Gastrocnemius medialis (tissue), 4 donors: ENCODE data around the gene NXF2B.
"Not testable (repeated sequence)": the region's sequence is repeated elsewhere in the genome, so short reads cannot be mapped to it uniquely, and the experiment has no call there.

Experiments
- POLR2A ChIP-seq, 2 donors: fragments of 450-650 bp; IDR thresholded peaks; one replicate each; pipeline ENCODE4 v1.6.1; 2017; ENCODE audit warnings: antibody characterized with exemption in 2 of 2, mild to moderate bottlenecking in 2 of 2, moderate library complexity in 2 of 2
- TF ChIP-seq, protein P1 (sequence below), 5 experiments: fragments of 450-650 bp in 3 of 5; fragments of 200-600 bp in 2 of 5; sonication (generic) in 2 of 5; IDR thresholded peaks in 4 of 5; conservative IDR thresholded peaks in 1 of 5; 1 replicate in 4 of 5; 2 replicates in 1 of 5; pipeline ENCODE4 v1.5.1; 2016 to 2019; ENCODE audit warnings: antibody characterized with exemption in 5 of 5, mild to moderate bottlenecking in 3 of 5, moderate library complexity in 3 of 5

DNA sequence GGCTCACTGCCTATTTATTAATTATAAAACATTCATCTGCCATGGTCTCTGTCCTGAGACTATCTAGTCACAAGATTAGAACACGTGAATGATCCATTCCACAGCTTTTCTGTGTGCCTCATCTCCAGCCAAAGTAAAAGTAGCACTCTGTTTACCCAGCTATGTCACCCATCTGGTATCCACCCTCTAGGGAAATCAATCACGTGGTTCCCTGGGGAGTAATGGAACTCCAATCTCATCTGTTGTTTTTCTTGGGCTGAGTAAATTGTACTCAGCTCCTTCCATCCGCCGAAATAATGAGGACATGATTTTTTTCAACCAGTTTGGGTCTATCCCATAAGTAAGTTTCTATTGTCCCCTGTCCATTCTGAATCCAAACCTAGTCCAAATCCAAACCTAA lies 18.8 kb upstream of the NXF2B start:
- not testable (repeated sequence) for TF ChIP-seq POLR2A (IDR thresholded peaks at IDR 0.05)
- TF ChIP-seq, protein P1, sequence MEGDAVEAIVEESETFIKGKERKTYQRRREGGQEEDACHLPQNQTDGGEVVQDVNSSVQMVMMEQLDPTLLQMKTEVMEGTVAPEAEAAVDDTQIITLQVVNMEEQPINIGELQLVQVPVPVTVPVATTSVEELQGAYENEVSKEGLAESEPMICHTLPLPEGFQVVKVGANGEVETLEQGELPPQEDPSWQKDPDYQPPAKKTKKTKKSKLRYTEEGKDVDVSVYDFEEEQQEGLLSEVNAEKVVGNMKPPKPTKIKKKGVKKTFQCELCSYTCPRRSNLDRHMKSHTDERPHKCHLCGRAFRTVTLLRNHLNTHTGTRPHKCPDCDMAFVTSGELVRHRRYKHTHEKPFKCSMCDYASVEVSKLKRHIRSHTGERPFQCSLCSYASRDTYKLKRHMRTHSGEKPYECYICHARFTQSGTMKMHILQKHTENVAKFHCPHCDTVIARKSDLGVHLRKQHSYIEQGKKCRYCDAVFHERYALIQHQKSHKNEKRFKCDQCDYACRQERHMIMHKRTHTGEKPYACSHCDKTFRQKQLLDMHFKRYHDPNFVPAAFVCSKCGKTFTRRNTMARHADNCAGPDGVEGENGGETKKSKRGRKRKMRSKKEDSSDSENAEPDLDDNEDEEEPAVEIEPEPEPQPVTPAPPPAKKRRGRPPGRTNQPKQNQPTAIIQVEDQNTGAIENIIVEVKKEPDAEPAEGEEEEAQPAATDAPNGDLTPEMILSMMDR (IDR thresholded peaks at IDR 0.05 in 4 of 5, conservative IDR thresholded peaks at IDR 0.05 in 1 of 5), result not testable (repeated sequence)
